Panc1 (cell line): ENCODE measurements around the gene GALNTL6. TPM values are rescaled to one million over a fixed set of nuclear protein-coding genes. Genes with fewer than 3 reads are reported as not detected.
"Not testable (repeated sequence)": the region's sequence is repeated elsewhere in the genome, so short reads cannot be mapped to it uniquely, and the experiment has no call there.

Experiments used
- ATAC-seq: fragments of 200-7000 bp; cut with Tn5 transposase; 2 replicates; pipeline ENCODE4 v1.9.1; 2020; ENCODE audit warnings: mild to moderate bottlenecking, moderate library complexity
- BruUV-seq: library from RNA; stranded (reverse); fragments of 400-500 nt; replicated peaks from 2 replicates; lab custom pipeline; 2021; lab: Mats Ljungman, UMichigan
- CTCF ChIA-PET: fragments of 300-600 bp; sonication (Branson Sonifier 250); formaldehyde crosslinking; loops from one replicate; lab custom pipeline; 2022; ENCODE audit warnings: antibody characterized with exemption; lab: Charles Lee
- POLR2A ChIA-PET: fragments of 300-600 bp; sonication (Branson Sonifier 250); formaldehyde crosslinking; loops from one replicate; lab custom pipeline; 2022; ENCODE audit warnings: antibody characterized with exemption; lab: Charles Lee
- DNase-seq: peaks from one replicate; pipeline ENCODE4 v3.0.0-alpha.2; 2010; ENCODE audit warnings: low read depth, low spot score
- H3K27ac ChIP-seq: 2 replicates; pipeline ENCODE4 v1.5.1; 2011; ENCODE audit warnings: mild to moderate bottlenecking, low read length, inconsistent platforms
- H3K27me3 ChIP-seq: fragments of 200-500 bp; sonication (Bioruptor generic); 2 replicates; pipeline ENCODE4 v1.6.0; 2014; ENCODE audit warnings: low read length, inconsistent platforms; ENCODE audit not compliant: control insufficient read depth, insufficient read depth
- H3K36me3 ChIP-seq: fragments of 200-500 bp; sonication (Bioruptor generic); 2 replicates; pipeline ENCODE4 v1.5.1; 2014; ENCODE audit warnings: inconsistent platforms, mild to moderate bottlenecking, low read length, moderate library complexity; ENCODE audit not compliant: control insufficient read depth, insufficient read depth
- H3K4me1 ChIP-seq: 2 replicates; pipeline ENCODE4 v1.5.1; 2011; ENCODE audit warnings: inconsistent platforms, mild to moderate bottlenecking, low read length, moderate library complexity; ENCODE audit not compliant: control insufficient read depth, insufficient read depth
- H3K4me3 ChIP-seq, 2 experiments: 2 replicates each; pipeline ENCODE4 v1.5.1; 2011 to 2012; ENCODE audit warnings: low read depth in 2 of 2, low read length in 2 of 2, mild to moderate bottlenecking in 2 of 2, inconsistent platforms in 1 of 2, moderate library complexity in 1 of 2
- H3K9me3 ChIP-seq: fragments of 200-500 bp; sonication (Bioruptor generic); 2 replicates; pipeline ENCODE4 v1.5.1; 2014; ENCODE audit warnings: low read depth, mild to moderate bottlenecking, inconsistent platforms, low read length, moderate library complexity; ENCODE audit not compliant: control insufficient read depth, insufficient read depth
- POLR2AphosphoS5 ChIP-seq: IDR thresholded peaks from 2 replicates; pipeline ENCODE4 v1.6.1; 2012; ENCODE audit warnings: mild to moderate bottlenecking, low read depth, low read length, moderate library complexity
- REST ChIP-seq, 2 experiments: IDR thresholded peaks; 2 replicates each; pipeline ENCODE4 v1.6.1; 2011 to 2012; ENCODE audit warnings: low read depth in 2 of 2, control low read depth in 1 of 2, low read length in 1 of 2, mild to moderate bottlenecking in 1 of 2, moderate library complexity in 1 of 2; ENCODE audit not compliant: insufficient read depth in 1 of 2
- SIN3A ChIP-seq: IDR thresholded peaks from 2 replicates; pipeline ENCODE4 v1.6.1; 2012; ENCODE audit warnings: low read depth, mild to moderate bottlenecking, low read length, moderate library complexity, borderline replicate concordance; ENCODE audit not compliant: insufficient read depth
- TCF7L2 ChIP-seq: IDR thresholded peaks from 2 replicates; pipeline ENCODE4 v1.6.1; 2011; ENCODE audit warnings: mild to moderate bottlenecking, low read depth, low read length, inconsistent platforms
- in situ Hi-C: cut with HindIII; loops from 2 replicates; pipeline ENCODE4 v1.10.0; 2016; ENCODE audit warnings: low sequenced_read_pairs, low pct_unique_long_range_greater_than_20kb
- intact Hi-C: fragments of 100-400 bp; cut with micrococcal nuclease; formaldehyde crosslinking; loops from one replicate; pipeline ENCODE4 v1.10.0; 2022; ENCODE audit not compliant: unreplicated experiment
- total RNA-seq: library from RNA; stranded (reverse); gene quantifications from one replicate; pipeline ENCODE4 v1.2.1, GENCODE V29; 2021; ENCODE audit not compliant: unreplicated experiment
- TF ChIP-seq, protein P1 (sequence below): fragments of 450-650 bp; IDR thresholded peaks from 2 replicates; pipeline ENCODE4 v1.5.1; 2017; ENCODE audit warnings: mild to moderate bottlenecking

GALNTL6 gene
- total RNA-seq, 1 experiment from 2014 or later, result not detected

DNA sequence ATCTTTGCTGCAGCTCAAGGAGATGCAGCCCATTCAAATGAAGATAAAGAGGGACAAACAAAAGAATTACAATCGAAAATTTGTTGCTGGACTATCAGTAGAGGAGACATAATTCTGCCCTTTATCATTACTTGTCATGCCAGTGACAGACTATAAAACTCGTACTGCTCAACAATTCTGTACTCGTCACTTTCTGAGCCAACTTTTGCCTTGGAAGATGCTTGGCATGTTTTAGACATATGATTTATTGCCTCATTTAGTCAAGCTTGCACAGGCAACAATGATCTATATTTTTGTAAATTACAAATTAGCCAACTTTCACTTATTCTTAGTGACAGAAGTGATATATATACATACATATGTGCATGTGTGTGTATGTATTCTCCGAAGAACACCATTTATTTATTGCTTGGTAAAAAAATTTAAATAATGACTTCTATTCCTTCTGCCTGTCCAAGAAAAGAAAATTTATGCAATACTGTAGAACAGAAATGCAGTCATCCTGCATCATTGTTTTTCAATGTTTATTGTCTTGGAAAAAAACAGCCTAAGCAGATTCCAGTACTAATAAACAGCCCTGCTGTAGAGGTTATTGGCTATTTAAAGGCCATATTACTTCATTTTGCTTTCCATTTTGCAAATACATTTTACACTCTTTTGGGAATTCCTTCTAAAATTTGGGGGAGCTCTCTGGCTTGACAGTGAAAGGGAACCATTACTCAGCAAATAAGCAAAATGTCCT is 980.5 kb downstream of the GALNTL6 start:
- in situ Hi-C loops (no loop called here), intact Hi-C loops (no loop called here)
- Histone ChIP-seq H3K27ac (no peak overlapping the region), H3K4me3 (no peak overlapping the region), H3K36me3 (no peaks in the 10 kb centered on the region), H3K27me3 (no peaks in the 10 kb centered on the region), H3K9me3 (no peaks in the 10 kb centered on the region), H3K4me1 (no peaks in the 10 kb centered on the region)
- no peak for DNase-seq
- TF ChIP-seq POLR2AphosphoS5 (no peak), SIN3A (no peak), TCF7L2 (no peak), REST (IDR thresholded peaks at IDR 0.05; ENCODE audit: insufficient read depth in 1 of 2, low read depth in 2 of 2, low read length in 1 of 2) (no peak)
- TF ChIP-seq, protein P1, sequence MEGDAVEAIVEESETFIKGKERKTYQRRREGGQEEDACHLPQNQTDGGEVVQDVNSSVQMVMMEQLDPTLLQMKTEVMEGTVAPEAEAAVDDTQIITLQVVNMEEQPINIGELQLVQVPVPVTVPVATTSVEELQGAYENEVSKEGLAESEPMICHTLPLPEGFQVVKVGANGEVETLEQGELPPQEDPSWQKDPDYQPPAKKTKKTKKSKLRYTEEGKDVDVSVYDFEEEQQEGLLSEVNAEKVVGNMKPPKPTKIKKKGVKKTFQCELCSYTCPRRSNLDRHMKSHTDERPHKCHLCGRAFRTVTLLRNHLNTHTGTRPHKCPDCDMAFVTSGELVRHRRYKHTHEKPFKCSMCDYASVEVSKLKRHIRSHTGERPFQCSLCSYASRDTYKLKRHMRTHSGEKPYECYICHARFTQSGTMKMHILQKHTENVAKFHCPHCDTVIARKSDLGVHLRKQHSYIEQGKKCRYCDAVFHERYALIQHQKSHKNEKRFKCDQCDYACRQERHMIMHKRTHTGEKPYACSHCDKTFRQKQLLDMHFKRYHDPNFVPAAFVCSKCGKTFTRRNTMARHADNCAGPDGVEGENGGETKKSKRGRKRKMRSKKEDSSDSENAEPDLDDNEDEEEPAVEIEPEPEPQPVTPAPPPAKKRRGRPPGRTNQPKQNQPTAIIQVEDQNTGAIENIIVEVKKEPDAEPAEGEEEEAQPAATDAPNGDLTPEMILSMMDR, result no peak
- ChIA-PET CTCF (no interaction called here), POLR2A (no interaction called here)
- BruUV-seq, result no TSS peak
- ATAC-seq, result no peak

GRCh38 chr4:172794307-172794703 is 981.1 kb downstream of the GALNTL6 start:
- DNase-seq, result no peak
- ChIA-PET CTCF (no interaction called here), POLR2A (no interaction called here)
- in situ Hi-C loops (no loop called here), intact Hi-C loops (no loop called here)
- no peak overlapping the region for H3K27ac ChIP-seq
- TF ChIP-seq, protein P1, result no peak
- TF ChIP-seq POLR2AphosphoS5 (no peak), SIN3A (no peak)
- H3K27me3 ChIP-seq, result no peaks in the 10 kb centered on the region
- ATAC-seq, result no peak
- no peaks in the 10 kb centered on the region for H3K4me1 ChIP-seq
- no peak overlapping the region for H3K4me3 ChIP-seq
- no peaks in the 10 kb centered on the region for H3K9me3 ChIP-seq
- BruUV-seq, result no TSS peak
- H3K36me3 ChIP-seq, result no peaks in the 10 kb centered on the region

DNA sequence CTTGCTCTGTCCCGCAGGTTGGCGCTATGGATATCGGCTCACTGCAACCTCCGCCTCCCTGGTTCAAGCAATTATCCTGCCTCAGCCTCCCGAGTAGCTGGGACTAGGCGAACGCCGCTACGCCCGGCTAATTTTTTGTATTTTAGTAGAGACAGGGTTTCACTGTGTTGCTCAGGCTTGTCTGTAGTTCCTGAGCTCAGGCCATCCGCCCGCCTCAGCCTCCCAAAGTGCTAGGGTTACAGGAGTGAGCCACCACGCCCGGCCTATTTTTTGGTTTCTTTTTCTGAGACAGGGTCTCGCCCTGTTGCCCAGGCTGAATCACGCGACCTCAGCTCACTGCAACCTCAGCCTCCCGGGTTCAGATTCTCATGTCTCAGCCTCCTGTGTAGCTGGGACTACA is 984.1 kb downstream of the GALNTL6 start:
- H3K4me1 ChIP-seq, intact Hi-C loops, H3K4me3 ChIP-seq, DNase-seq, POLR2A ChIA-PET, ATAC-seq, H3K36me3 ChIP-seq, H3K27me3 ChIP-seq, in situ Hi-C loops, BruUV-seq, CTCF ChIA-PET, H3K9me3 ChIP-seq, H3K27ac ChIP-seq: not testable (repeated sequence)
